ENCODE data around the gene FBXO44.

Gene FBXO44

DNA sequence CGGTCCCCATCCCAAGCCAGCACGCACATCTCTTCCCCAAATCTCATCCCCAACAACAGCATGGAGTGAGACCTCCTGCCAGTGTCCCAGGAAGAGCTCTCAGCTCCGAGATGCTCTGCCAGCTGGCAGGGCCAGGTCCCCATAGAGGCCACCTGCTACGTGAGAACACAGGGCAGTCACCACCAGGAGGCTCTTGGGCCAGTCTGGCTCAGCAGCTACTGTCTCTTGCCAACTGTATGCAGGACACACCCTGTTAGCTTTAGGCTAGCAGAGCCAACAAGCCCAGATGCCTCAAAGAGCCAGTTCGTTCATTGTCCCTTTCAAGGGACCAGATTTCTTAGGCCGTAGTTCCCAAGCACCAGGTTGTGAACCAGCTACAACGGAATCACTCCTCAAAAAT lies 37.4 kb upstream of the FBXO44 start:
- no peak overlapping the region for H3K4me3 ChIP-seq (ENCODE audit: insufficient read depth, low read depth, low read length)
- H3K9me3 ChIP-seq (ENCODE audit: control insufficient read depth, low read length): no peaks in the 10 kb centered on the region
- peaks cover 8% of the 10 kb centered on the region for H3K4me1 ChIP-seq (ENCODE audit: control insufficient read depth, insufficient read depth, low read length)
- H3K27me3 ChIP-seq (ENCODE audit: control insufficient read depth, insufficient read depth, low read length, poor library complexity, severe bottlenecking): no peaks in the 10 kb centered on the region
- no peak overlapping the region for H3K27ac ChIP-seq (ENCODE audit: insufficient read depth, low read depth, low read length, poor library complexity, severe bottlenecking)
- no peaks in the 10 kb centered on the region for H3K36me3 ChIP-seq (ENCODE audit: control insufficient read depth, insufficient read depth, low read length)
- 76 to 83% methylated on average over 7 of the region's 7 CpGs for WGBS, 2 experiments

GRCh38 chr1:11617741-11618140 lies 36.9 kb upstream of the FBXO44 start:
- Histone ChIP-seq H3K27me3 (ENCODE audit: control insufficient read depth, insufficient read depth, low read length, poor library complexity, severe bottlenecking) (no peaks in the 10 kb centered on the region), H3K36me3 (ENCODE audit: control insufficient read depth, insufficient read depth, low read length) (no peaks in the 10 kb centered on the region), H3K9me3 (ENCODE audit: control insufficient read depth, low read length) (no peaks in the 10 kb centered on the region), H3K4me1 (ENCODE audit: control insufficient read depth, insufficient read depth, low read length) (peaks cover 8% of the 10 kb centered on the region), H3K4me3 (ENCODE audit: insufficient read depth, low read depth, low read length) (no peak overlapping the region), H3K27ac (ENCODE audit: insufficient read depth, low read depth, low read length, poor library complexity, severe bottlenecking) (no peak overlapping the region)
- 88 to 95% methylated on average over 2 of the region's 2 CpGs for WGBS, 2 experiments

- Histone ChIP-seq H3K9me3 (ENCODE audit: control insufficient read depth, low read length) (no peaks in the 10 kb centered on the region), H3K4me1 (ENCODE audit: control insufficient read depth, insufficient read depth, low read length) (peaks cover 8% of the 10 kb centered on the region), H3K4me3 (ENCODE audit: insufficient read depth, low read depth, low read length) (no peak overlapping the region), H3K27ac (ENCODE audit: insufficient read depth, low read depth, low read length, poor library complexity, severe bottlenecking) (no peak overlapping the region), H3K36me3 (ENCODE audit: control insufficient read depth, insufficient read depth, low read length) (no peaks in the 10 kb centered on the region), H3K27me3 (ENCODE audit: control insufficient read depth, insufficient read depth, low read length, poor library complexity, severe bottlenecking) (no peaks in the 10 kb centered on the region)
- WGBS, 2 experiments: 73 to 74% methylated on average over 12 of the region's 12 CpGs
Measured at GRCh38 chr1:11620405-11620804, 34.3 kb upstream of the FBXO44 start.

- Histone ChIP-seq H3K36me3 (ENCODE audit: control insufficient read depth, insufficient read depth, low read length) (no peaks in the 10 kb centered on the region), H3K4me1 (ENCODE audit: control insufficient read depth, insufficient read depth, low read length) (peaks cover 8% of the 10 kb centered on the region), H3K27ac (ENCODE audit: insufficient read depth, low read depth, low read length, poor library complexity, severe bottlenecking) (no peak overlapping the region), H3K9me3 (ENCODE audit: control insufficient read depth, low read length) (no peaks in the 10 kb centered on the region), H3K4me3 (ENCODE audit: insufficient read depth, low read depth, low read length) (no peak overlapping the region), H3K27me3 (ENCODE audit: control insufficient read depth, insufficient read depth, low read length, poor library complexity, severe bottlenecking) (no peaks in the 10 kb centered on the region)
- WGBS, 2 experiments: 93 to 94% methylated on average over 5 of the region's 5 CpGs
Measured at GRCh38 chr1:11620924-11621323, 33.8 kb upstream of the FBXO44 start.

DNA sequence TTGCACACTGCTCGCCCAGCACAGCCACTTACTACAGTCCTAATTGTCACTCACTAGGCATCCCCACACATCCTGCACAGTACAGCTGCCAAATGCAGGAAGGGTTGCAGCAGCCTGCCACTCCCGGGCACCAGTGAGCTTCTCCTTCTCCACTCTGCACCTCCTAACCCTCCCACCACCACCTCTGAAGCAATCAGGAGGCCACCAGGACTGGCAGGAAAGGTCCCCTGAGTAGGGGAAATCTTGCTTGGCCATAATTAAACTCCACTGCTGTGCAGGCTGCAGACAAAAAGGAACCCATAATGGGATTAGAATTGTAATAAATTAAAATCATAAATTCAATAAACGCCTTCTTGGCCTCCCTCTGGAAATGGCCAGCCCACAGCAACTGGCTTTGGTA lies 32.3 kb upstream of the FBXO44 start:
- Histone ChIP-seq H3K36me3 (ENCODE audit: control insufficient read depth, insufficient read depth, low read length) (no peaks in the 10 kb centered on the region), H3K9me3 (ENCODE audit: control insufficient read depth, low read length) (no peaks in the 10 kb centered on the region), H3K4me3 (ENCODE audit: insufficient read depth, low read depth, low read length) (no peak overlapping the region), H3K4me1 (ENCODE audit: control insufficient read depth, insufficient read depth, low read length) (no peaks in the 10 kb centered on the region), H3K27me3 (ENCODE audit: control insufficient read depth, insufficient read depth, low read length, poor library complexity, severe bottlenecking) (no peaks in the 10 kb centered on the region), H3K27ac (ENCODE audit: insufficient read depth, low read depth, low read length, poor library complexity, severe bottlenecking) (no peak overlapping the region)
- WGBS, 2 experiments: 89 to 92% methylated on average over 3 of the region's 3 CpGs

DNA sequence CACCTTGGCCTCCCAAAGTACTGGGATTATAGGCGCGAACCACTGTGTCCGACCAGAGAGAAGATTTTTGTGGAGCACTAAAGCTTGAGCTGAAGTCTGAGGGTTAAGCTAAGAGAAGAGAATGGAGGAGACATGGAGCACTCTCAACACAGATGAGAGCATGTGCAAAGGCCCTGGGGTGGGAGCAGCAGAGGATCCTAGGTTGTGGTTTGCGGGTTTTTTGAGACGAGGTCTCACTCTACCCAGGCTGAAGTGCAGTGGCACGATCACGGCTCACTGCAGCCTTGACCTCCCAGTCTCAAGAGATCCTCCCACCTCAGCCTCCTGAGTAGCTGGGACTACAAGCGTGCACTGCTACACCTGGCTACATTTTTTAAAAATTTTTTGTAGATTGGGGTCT lies 31.0 kb upstream of the FBXO44 start:
- 79 to 80% methylated on average over 8 of the region's 8 CpGs for WGBS, 2 experiments
- H3K36me3 ChIP-seq (ENCODE audit: control insufficient read depth, insufficient read depth, low read length): no peaks in the 10 kb centered on the region

DNA sequence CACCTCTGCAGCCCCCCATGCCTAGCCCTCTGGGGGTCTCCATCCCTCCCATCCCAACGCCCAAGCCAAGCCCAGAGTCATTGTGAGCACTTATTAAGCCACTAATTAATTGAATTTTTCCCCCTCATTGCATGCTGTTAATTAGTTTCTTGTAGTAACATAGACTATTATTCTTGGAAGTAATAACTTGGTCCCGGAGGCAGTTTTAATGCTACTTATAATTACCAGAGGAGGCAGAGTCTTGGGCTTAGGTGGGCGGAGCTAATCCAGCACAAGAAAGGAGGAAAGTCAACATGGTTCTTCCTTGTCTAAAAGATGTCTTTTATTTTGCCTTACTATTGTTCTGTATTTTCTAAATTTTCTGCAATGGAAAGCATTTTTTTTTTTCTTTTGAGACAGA lies 28.1 kb upstream of the FBXO44 start:
- Histone ChIP-seq H3K9me3 (ENCODE audit: control insufficient read depth, low read length) (no peaks in the 10 kb centered on the region), H3K4me1 (ENCODE audit: control insufficient read depth, insufficient read depth, low read length) (no peaks in the 10 kb centered on the region), H3K27me3 (ENCODE audit: control insufficient read depth, insufficient read depth, low read length, poor library complexity, severe bottlenecking) (no peaks in the 10 kb centered on the region), H3K4me3 (ENCODE audit: insufficient read depth, low read depth, low read length) (no peak overlapping the region), H3K36me3 (ENCODE audit: control insufficient read depth, insufficient read depth, low read length) (no peaks in the 10 kb centered on the region), H3K27ac (ENCODE audit: insufficient read depth, low read depth, low read length, poor library complexity, severe bottlenecking) (no peak overlapping the region)
- WGBS, 2 experiments: 84 to 90% methylated on average over 3 of the region's 3 CpGs

More for the DNA sequence above, 31.0 kb upstream of the FBXO44 start:
- H3K27ac ChIP-seq (ENCODE audit: insufficient read depth, low read depth, low read length, poor library complexity, severe bottlenecking): no peak overlapping the region
- H3K27me3 ChIP-seq (ENCODE audit: control insufficient read depth, insufficient read depth, low read length, poor library complexity, severe bottlenecking): no peaks in the 10 kb centered on the region
- H3K4me3 ChIP-seq (ENCODE audit: insufficient read depth, low read depth, low read length): no peak overlapping the region
- H3K4me1 ChIP-seq (ENCODE audit: control insufficient read depth, insufficient read depth, low read length): no peaks in the 10 kb centered on the region
- H3K9me3 ChIP-seq (ENCODE audit: control insufficient read depth, low read length): no peaks in the 10 kb centered on the region

DNA sequence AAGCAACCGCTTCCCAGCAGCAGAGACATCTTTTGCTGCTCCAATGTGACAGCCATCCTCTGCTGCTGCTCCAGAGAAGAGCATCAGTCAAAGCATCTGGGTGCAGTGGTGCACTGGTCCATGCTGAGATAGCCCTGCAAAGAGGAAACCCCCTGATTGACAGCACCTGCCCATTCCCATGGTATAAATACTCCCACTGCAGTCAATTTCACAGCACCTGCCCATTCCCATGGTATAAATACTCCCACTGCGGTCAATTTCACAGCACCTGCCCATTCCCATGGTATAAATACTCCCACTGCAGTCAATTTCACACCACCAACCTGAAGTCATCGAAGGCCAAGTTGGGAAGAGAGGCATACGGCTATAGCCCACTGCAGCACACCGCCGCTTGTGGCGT lies 25.9 kb upstream of the FBXO44 start:
- Histone ChIP-seq H3K9me3 (ENCODE audit: control insufficient read depth, low read length) (no peaks in the 10 kb centered on the region), H3K27ac (ENCODE audit: insufficient read depth, low read depth, low read length, poor library complexity, severe bottlenecking) (no peak overlapping the region), H3K4me3 (ENCODE audit: insufficient read depth, low read depth, low read length) (no peak overlapping the region), H3K27me3 (ENCODE audit: control insufficient read depth, insufficient read depth, low read length, poor library complexity, severe bottlenecking) (no peaks in the 10 kb centered on the region), H3K4me1 (ENCODE audit: control insufficient read depth, insufficient read depth, low read length) (no peaks in the 10 kb centered on the region), H3K36me3 (ENCODE audit: control insufficient read depth, insufficient read depth, low read length) (no peaks in the 10 kb centered on the region)
- WGBS, 2 experiments: 94 to 95% methylated on average over 7 of the region's 7 CpGs

- H3K27ac ChIP-seq (ENCODE audit: insufficient read depth, low read depth, low read length, poor library complexity, severe bottlenecking): no peak overlapping the region
- no peaks in the 10 kb centered on the region for H3K9me3 ChIP-seq (ENCODE audit: control insufficient read depth, low read length)
- no peaks in the 10 kb centered on the region for H3K27me3 ChIP-seq (ENCODE audit: control insufficient read depth, insufficient read depth, low read length, poor library complexity, severe bottlenecking)
- H3K4me3 ChIP-seq (ENCODE audit: insufficient read depth, low read depth, low read length): no peak overlapping the region
- no peaks in the 10 kb centered on the region for H3K36me3 ChIP-seq (ENCODE audit: control insufficient read depth, insufficient read depth, low read length)
- no peaks in the 10 kb centered on the region for H3K4me1 ChIP-seq (ENCODE audit: control insufficient read depth, insufficient read depth, low read length)
- WGBS, 2 experiments: 88 to 89% methylated on average over 15 of the region's 15 CpGs
Measured at GRCh38 chr1:11629184-11630016, 25.3 kb upstream of the FBXO44 start.

- H3K27ac ChIP-seq (ENCODE audit: insufficient read depth, low read depth, low read length, poor library complexity, severe bottlenecking): no peak overlapping the region
- H3K9me3 ChIP-seq (ENCODE audit: control insufficient read depth, low read length): no peaks in the 10 kb centered on the region
- no peaks in the 10 kb centered on the region for H3K27me3 ChIP-seq (ENCODE audit: control insufficient read depth, insufficient read depth, low read length, poor library complexity, severe bottlenecking)
- WGBS, 2 experiments: 76 to 80% methylated on average over 11 of the region's 11 CpGs
- H3K36me3 ChIP-seq (ENCODE audit: control insufficient read depth, insufficient read depth, low read length): no peaks in the 10 kb centered on the region
- H3K4me1 ChIP-seq (ENCODE audit: control insufficient read depth, insufficient read depth, low read length): no peaks in the 10 kb centered on the region
- no peak overlapping the region for H3K4me3 ChIP-seq (ENCODE audit: insufficient read depth, low read depth, low read length)
Measured at GRCh38 chr1:11634365-11635192, 20.1 kb upstream of the FBXO44 start.
